ENCODE measurements around the gene CACNG5. TPM values are rescaled to one million over a fixed set of nuclear protein-coding genes. Genes with fewer than 3 reads are reported as not detected.

CACNG5 gene
- total and polyA plus RNA-seq, 2 donors (not counting 1 experiment from before 2014, with no cell fraction given): not detected

DNA sequence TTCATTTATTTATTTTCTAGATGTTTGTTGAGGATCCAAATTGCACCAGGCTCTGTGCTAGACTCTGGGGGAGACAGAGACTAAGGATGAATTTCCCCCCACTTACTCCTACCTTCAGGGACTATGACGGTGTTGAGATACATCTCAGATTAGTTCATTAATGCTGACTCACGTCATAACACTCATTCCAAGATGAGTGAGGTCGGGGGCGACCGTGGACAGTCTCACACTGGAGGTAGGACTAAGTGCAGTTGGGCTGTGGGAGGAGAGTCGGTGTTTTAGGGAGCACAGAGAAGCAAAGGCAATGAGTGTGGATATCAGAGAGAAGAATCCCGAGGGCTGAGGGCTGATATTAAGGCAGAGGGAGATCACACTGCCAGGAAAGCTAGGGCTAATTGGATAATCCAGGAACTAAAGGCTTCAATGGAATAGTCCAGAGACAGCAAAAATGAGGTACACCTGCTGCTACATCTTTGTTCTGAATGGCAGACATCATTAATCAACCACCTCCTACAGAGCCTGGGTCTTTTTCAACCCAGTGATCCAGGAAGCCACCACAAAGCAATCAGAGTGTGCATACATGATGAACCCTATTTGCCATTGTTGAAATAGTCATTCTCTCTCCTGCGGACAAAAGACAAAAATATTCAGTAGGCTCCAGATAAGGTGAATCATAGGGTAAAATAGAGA, 91.0 kb downstream of the CACNG5 start:
- Histone ChIP-seq H3K27me3 (ENCODE audit: control insufficient read depth, insufficient read depth, low read length) (no peaks in the 10 kb centered on the region), H2AFZ (ENCODE audit: low read length) (no peak overlapping the region), H3K4me3 (replicated peaks in 1 of 4; ENCODE audit: control extremely low read depth in 1 of 4, insufficient read depth in 1 of 4, low read depth in 3 of 4, low read length in 4 of 4) (no peak overlapping the region), H3K79me2 (ENCODE audit: control insufficient read depth, insufficient read depth, low read length) (no peaks in the 10 kb centered on the region), H3K4me2 (ENCODE audit: extremely low read depth, insufficient read depth, low read length) (no peak overlapping the region), H3K9me3 (ENCODE audit: control insufficient read depth, insufficient read depth, low read depth, low read length) (no peaks in the 10 kb centered on the region), H3K36me3 (ENCODE audit: control insufficient read depth, insufficient read depth, low read length) (no peaks in the 10 kb centered on the region), H4K20me1 (ENCODE audit: control insufficient read depth, extremely low read depth, insufficient read depth, low read length) (no peaks in the 10 kb centered on the region), H3K9ac (ENCODE audit: insufficient read depth, low read length) (no peak overlapping the region), H3K27ac (ENCODE audit: insufficient read depth, low read length) (no peak overlapping the region), H3K4me1 (ENCODE audit: control insufficient read depth, extremely low read depth, insufficient read depth, low read length) (no peaks in the 10 kb centered on the region)
- DNase-seq (ENCODE audit: low read depth in 2 of 2): no peak
- TF ChIP-seq, protein P1, sequence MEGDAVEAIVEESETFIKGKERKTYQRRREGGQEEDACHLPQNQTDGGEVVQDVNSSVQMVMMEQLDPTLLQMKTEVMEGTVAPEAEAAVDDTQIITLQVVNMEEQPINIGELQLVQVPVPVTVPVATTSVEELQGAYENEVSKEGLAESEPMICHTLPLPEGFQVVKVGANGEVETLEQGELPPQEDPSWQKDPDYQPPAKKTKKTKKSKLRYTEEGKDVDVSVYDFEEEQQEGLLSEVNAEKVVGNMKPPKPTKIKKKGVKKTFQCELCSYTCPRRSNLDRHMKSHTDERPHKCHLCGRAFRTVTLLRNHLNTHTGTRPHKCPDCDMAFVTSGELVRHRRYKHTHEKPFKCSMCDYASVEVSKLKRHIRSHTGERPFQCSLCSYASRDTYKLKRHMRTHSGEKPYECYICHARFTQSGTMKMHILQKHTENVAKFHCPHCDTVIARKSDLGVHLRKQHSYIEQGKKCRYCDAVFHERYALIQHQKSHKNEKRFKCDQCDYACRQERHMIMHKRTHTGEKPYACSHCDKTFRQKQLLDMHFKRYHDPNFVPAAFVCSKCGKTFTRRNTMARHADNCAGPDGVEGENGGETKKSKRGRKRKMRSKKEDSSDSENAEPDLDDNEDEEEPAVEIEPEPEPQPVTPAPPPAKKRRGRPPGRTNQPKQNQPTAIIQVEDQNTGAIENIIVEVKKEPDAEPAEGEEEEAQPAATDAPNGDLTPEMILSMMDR (conservative IDR thresholded peaks at IDR 0.05 in 1 of 2, IDR thresholded peaks at IDR 0.05 in 1 of 2; ENCODE audit: low read depth in 1 of 2, low read length in 2 of 2): no peak
- no peak for TF ChIP-seq EZH2 (IDR thresholded peaks at IDR 0.05; ENCODE audit: low read length, missing control alignments)

DNA sequence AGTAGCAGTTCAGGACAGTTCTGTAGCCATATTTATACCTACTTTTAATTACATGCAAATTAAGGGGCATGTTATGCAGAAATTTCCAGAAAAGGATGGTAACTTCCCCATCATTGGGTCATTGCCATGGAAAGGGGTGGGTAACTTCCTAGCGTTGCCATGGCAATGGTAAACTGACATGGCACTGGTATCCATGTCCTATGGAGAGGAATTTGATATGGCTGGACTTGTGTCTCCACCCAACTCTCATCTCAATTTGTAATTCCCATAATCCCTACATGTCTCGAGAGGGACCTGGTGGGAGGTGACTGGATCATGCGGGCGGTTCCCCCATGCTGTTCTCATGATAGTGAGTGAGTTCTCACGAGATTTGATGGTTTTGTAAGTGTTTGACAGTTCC, 94.0 kb downstream of the CACNG5 start:
- no peak overlapping the region for H2AFZ ChIP-seq (ENCODE audit: low read length)
- no peak for DNase-seq (ENCODE audit: low read depth in 2 of 2)
- H3K9ac ChIP-seq (ENCODE audit: insufficient read depth, low read length): no peak overlapping the region
- H3K4me1 ChIP-seq (ENCODE audit: control insufficient read depth, extremely low read depth, insufficient read depth, low read length): no peaks in the 10 kb centered on the region
- H3K27ac ChIP-seq (ENCODE audit: insufficient read depth, low read length): no peak overlapping the region
- no peaks in the 10 kb centered on the region for H3K36me3 ChIP-seq (ENCODE audit: control insufficient read depth, insufficient read depth, low read length)
- H3K27me3 ChIP-seq (ENCODE audit: control insufficient read depth, insufficient read depth, low read length): no peaks in the 10 kb centered on the region
- H4K20me1 ChIP-seq (ENCODE audit: control insufficient read depth, extremely low read depth, insufficient read depth, low read length): no peaks in the 10 kb centered on the region
- H3K9me3 ChIP-seq (ENCODE audit: control insufficient read depth, insufficient read depth, low read depth, low read length): no peaks in the 10 kb centered on the region
- H3K4me2 ChIP-seq (ENCODE audit: extremely low read depth, insufficient read depth, low read length): no peak overlapping the region
- TF ChIP-seq, protein P1 (conservative IDR thresholded peaks at IDR 0.05 in 1 of 2, IDR thresholded peaks at IDR 0.05 in 1 of 2; ENCODE audit: low read depth in 1 of 2, low read length in 2 of 2): no peak
- no peak for TF ChIP-seq EZH2 (IDR thresholded peaks at IDR 0.05; ENCODE audit: low read length, missing control alignments)
- H3K4me3 ChIP-seq (replicated peaks in 1 of 4; ENCODE audit: control extremely low read depth in 1 of 4, insufficient read depth in 1 of 4, low read depth in 3 of 4, low read length in 4 of 4): no peak overlapping the region
- no peaks in the 10 kb centered on the region for H3K79me2 ChIP-seq (ENCODE audit: control insufficient read depth, insufficient read depth, low read length)

DNA sequence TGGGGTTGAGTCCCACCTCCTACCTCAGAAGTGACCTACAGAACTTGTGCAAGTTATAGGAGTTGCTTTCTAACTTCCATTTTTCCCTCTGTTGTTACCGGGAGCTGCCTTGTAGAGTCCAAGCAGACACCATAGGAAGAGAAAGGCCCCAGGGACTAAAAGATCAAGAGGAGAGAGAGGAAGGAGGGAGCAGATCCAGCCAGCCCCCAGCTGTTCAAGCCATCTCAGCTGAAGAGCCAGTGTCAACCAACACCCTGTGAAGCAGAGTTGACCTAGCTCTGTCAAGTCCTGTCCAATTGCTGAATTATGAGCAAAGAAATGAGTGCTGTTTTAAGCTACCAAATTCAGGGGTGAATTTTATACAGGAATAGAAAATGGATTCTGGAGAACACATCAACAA, 94.7 kb downstream of the CACNG5 start:
- Histone ChIP-seq H4K20me1 (ENCODE audit: control insufficient read depth, extremely low read depth, insufficient read depth, low read length) (no peaks in the 10 kb centered on the region), H3K9me3 (ENCODE audit: control insufficient read depth, insufficient read depth, low read depth, low read length) (no peaks in the 10 kb centered on the region), H3K4me3 (replicated peaks in 1 of 4; ENCODE audit: control extremely low read depth in 1 of 4, insufficient read depth in 1 of 4, low read depth in 3 of 4, low read length in 4 of 4) (no peak overlapping the region), H3K27ac (ENCODE audit: insufficient read depth, low read length) (no peak overlapping the region), H3K36me3 (ENCODE audit: control insufficient read depth, insufficient read depth, low read length) (no peaks in the 10 kb centered on the region), H3K27me3 (ENCODE audit: control insufficient read depth, insufficient read depth, low read length) (no peaks in the 10 kb centered on the region), H3K4me2 (ENCODE audit: extremely low read depth, insufficient read depth, low read length) (no peak overlapping the region), H3K4me1 (ENCODE audit: control insufficient read depth, extremely low read depth, insufficient read depth, low read length) (no peaks in the 10 kb centered on the region), H3K79me2 (ENCODE audit: control insufficient read depth, insufficient read depth, low read length) (no peaks in the 10 kb centered on the region), H2AFZ (ENCODE audit: low read length) (no peak overlapping the region), H3K9ac (ENCODE audit: insufficient read depth, low read length) (no peak overlapping the region)
- TF ChIP-seq EZH2 (IDR thresholded peaks at IDR 0.05; ENCODE audit: low read length, missing control alignments): no peak
- TF ChIP-seq, protein P1 (conservative IDR thresholded peaks at IDR 0.05 in 1 of 2, IDR thresholded peaks at IDR 0.05 in 1 of 2; ENCODE audit: low read depth in 1 of 2, low read length in 2 of 2): no peak
- no peak for DNase-seq (ENCODE audit: low read depth in 2 of 2)

Measured in fibroblast of lung (primary cell).